HCT116 (cell line): ENCODE results near the gene C1orf21. TPM values are rescaled to one million over a fixed set of nuclear protein-coding genes. Genes with fewer than 3 reads are reported as not detected.

Experiments used
- ATAC-seq: fragments of 200-7000 bp; cut with Tn5 transposase; 2 replicates; pipeline ENCODE4 v1.9.1; 2020; ENCODE audit warnings: mild to moderate bottlenecking, moderate library complexity
- BruUV-seq: library from RNA; stranded (reverse); fragments of 400-500 nt; replicated peaks from 2 replicates; lab custom pipeline; 2021; lab: Mats Ljungman, UMichigan
- CTCF ChIA-PET: fragments of 300-600 bp; sonication (Branson Sonifier 250); formaldehyde crosslinking; loops from one replicate; lab custom pipeline; 2021; ENCODE audit warnings: antibody characterized with exemption; lab: Charles Lee
- POLR2A ChIA-PET: fragments of 300-600, 350-600 bp; sonication (Branson Sonifier 250); formaldehyde crosslinking; loops from one replicate; lab custom pipeline; 2021; ENCODE audit warnings: antibody characterized with exemption; lab: Charles Lee
- RAD21 ChIA-PET, 2 experiments: fragments of 300-600 bp; sonication (Branson Sonifier 250); formaldehyde crosslinking; loops; one replicate each; lab custom pipeline; 2023; ENCODE audit warnings: low total read pairs in 2 of 2; ENCODE audit not compliant: uncharacterized antibody in 2 of 2, unreplicated experiment in 2 of 2, low non-redundant PET in 1 of 2; lab: Charles Lee
- DNase-seq: peaks from one replicate; pipeline ENCODE4 v3.0.0-alpha.2; 2010; ENCODE audit warnings: low read depth, low spot score
- H2AFZ ChIP-seq: fragments of 200-600 bp; shearing (Covaris generic), sonication (generic); 2 replicates; pipeline ENCODE4 v1.6.1; 2017; ENCODE audit warnings: low read depth, mixed run types, mixed read lengths, antibody characterized with exemption, low read length; ENCODE audit not compliant: poor library complexity, severe bottlenecking
- H3K27ac ChIP-seq: 2 replicates; pipeline ENCODE4 v1.5.1; 2012; ENCODE audit warnings: low read depth, low read length
- H3K27me3 ChIP-seq: fragments of 200-600 bp; sonication (generic); 2 replicates; pipeline ENCODE4 v1.6.1; 2016; ENCODE audit warnings: mixed run types, low read length, mixed read lengths; ENCODE audit not compliant: insufficient read depth
- H3K36me3 ChIP-seq, 2 experiments: fragments of 200-500 bp in 1 of 2; fragments of 200-600 bp in 1 of 2; sonication (Bioruptor generic) in 1 of 2; sonication (generic) in 1 of 2; 2 replicates each; pipeline versions ENCODE4 v1.5.1 to v1.6.1; 2014 to 2016; ENCODE audit warnings: low read length in 2 of 2, inconsistent platforms in 1 of 2, mixed read lengths in 1 of 2, mixed run types in 1 of 2; ENCODE audit not compliant: insufficient read depth in 2 of 2, control insufficient read depth in 1 of 2
- H3K4me1 ChIP-seq, 2 experiments: fragments of 200-600 bp in 1 of 2; sonication (generic) in 1 of 2; 2 replicates each; pipeline versions ENCODE4 v1.5.1 to v1.6.1; 2012 to 2017; ENCODE audit warnings: low read length in 2 of 2, inconsistent platforms in 1 of 2, mild to moderate bottlenecking in 1 of 2, mixed read lengths in 1 of 2, mixed run types in 1 of 2, moderate library complexity in 1 of 2; ENCODE audit not compliant: insufficient read depth in 2 of 2, control insufficient read depth in 1 of 2
- H3K4me2 ChIP-seq: fragments of 200-600 bp; sonication (generic); 2 replicates; pipeline ENCODE4 v1.6.1; 2017; ENCODE audit warnings: mixed run types, low read length, mixed read lengths
- H3K4me3 ChIP-seq, 2 experiments: fragments of 200-600 bp in 1 of 2; sonication (generic) in 1 of 2; replicated peaks in 1 of 2; 2 replicates each; pipeline ENCODE4 v1.5.1; 2011 to 2016; ENCODE audit warnings: low read length in 2 of 2, control low read depth in 1 of 2, low read depth in 1 of 2, mild to moderate bottlenecking in 1 of 2, mixed read lengths in 1 of 2, mixed run types in 1 of 2
- H3K79me2 ChIP-seq: fragments of 200-600 bp; sonication (generic); 2 replicates; pipeline ENCODE4 v1.6.1; 2017; ENCODE audit warnings: mild to moderate bottlenecking, mixed run types, low read length, moderate library complexity, mixed read lengths; ENCODE audit not compliant: insufficient read depth
- H3K9ac ChIP-seq: fragments of 200-600 bp; sonication (generic); 2 replicates; pipeline ENCODE4 v1.6.1; 2016; ENCODE audit warnings: low read length, mixed read lengths
- H3K9me2 ChIP-seq: fragments of 200-600 bp; sonication (generic), shearing (Covaris generic); 2 replicates; pipeline ENCODE4 v1.6.1; 2017; ENCODE audit warnings: mixed run types, mild to moderate bottlenecking, moderate library complexity; ENCODE audit not compliant: insufficient read depth
- H3K9me3 ChIP-seq, 2 experiments: fragments of 200-500 bp in 1 of 2; fragments of 200-600 bp in 1 of 2; sonication (Bioruptor generic) in 1 of 2; sonication (generic) in 1 of 2; 2 replicates each; pipeline ENCODE4 v1.6.1; 2014 to 2017; ENCODE audit warnings: low read length in 2 of 2, mixed read lengths in 2 of 2, inconsistent platforms in 1 of 2, low read depth in 1 of 2, mild to moderate bottlenecking in 1 of 2, mixed run types in 1 of 2, moderate library complexity in 1 of 2; ENCODE audit not compliant: control insufficient read depth in 1 of 2, insufficient read depth in 1 of 2
- H4K20me1 ChIP-seq: fragments of 200-600 bp; sonication (generic), shearing (Covaris generic); 2 replicates; pipeline ENCODE4 v1.6.1; 2017; ENCODE audit warnings: mixed run types, mild to moderate bottlenecking, moderate library complexity; ENCODE audit not compliant: insufficient read depth
- CTCF ChIP-seq, 3 experiments: fragments of 200-600 bp in 1 of 3; sonication (generic) in 1 of 3; IDR thresholded peaks in 2 of 3; conservative IDR thresholded peaks in 1 of 3; 2 replicates each; pipeline ENCODE4 v1.5.1; 2012 to 2017; ENCODE audit warnings: low read depth in 2 of 3, low read length in 2 of 3, antibody characterized with exemption in 1 of 3, borderline replicate concordance in 1 of 3, control low read depth in 1 of 3, mild to moderate bottlenecking in 1 of 3, mixed read lengths in 1 of 3, mixed run types in 1 of 3, moderate library complexity in 1 of 3; ENCODE audit not compliant: insufficient read depth in 1 of 3
- FOSL1 ChIP-seq: IDR thresholded peaks from 2 replicates; pipeline ENCODE4 v1.6.1; 2012; ENCODE audit warnings: low read depth
- JUND ChIP-seq: IDR thresholded peaks from 2 replicates; pipeline ENCODE4 v1.6.1; 2012
- POLR2A ChIP-seq: IDR thresholded peaks from 2 replicates; pipeline ENCODE4 v1.7.0; 2011; ENCODE audit warnings: borderline replicate concordance; ENCODE audit not compliant: insufficient read depth, insufficient read length; ENCODE audit errors: extremely low read depth
- SIN3A ChIP-seq: IDR thresholded peaks from 2 replicates; pipeline ENCODE4 v1.6.1; 2012; ENCODE audit warnings: low read depth
- SP1 ChIP-seq: IDR thresholded peaks from 2 replicates; pipeline ENCODE4 v1.6.1; 2012; ENCODE audit warnings: low read depth
- SRF ChIP-seq: IDR thresholded peaks from 2 replicates; pipeline ENCODE4 v1.6.1; 2012; ENCODE audit warnings: low read depth
- TCF7L2 ChIP-seq: IDR thresholded peaks from 2 replicates; pipeline ENCODE4 v1.7.0; 2011; ENCODE audit warnings: borderline replicate concordance, inconsistent platforms; ENCODE audit not compliant: insufficient read depth, insufficient read length; ENCODE audit errors: extremely low read depth
- YY1 ChIP-seq: IDR thresholded peaks from 2 replicates; pipeline ENCODE4 v1.6.1; 2011; ENCODE audit warnings: low read length, low read depth, moderate library complexity, mild to moderate bottlenecking; ENCODE audit not compliant: insufficient replicate concordance; ENCODE audit errors: extremely low read depth
- intact Hi-C: fragments of 100-400 bp; cut with micrococcal nuclease; formaldehyde crosslinking; loops from 2 replicates; pipeline ENCODE4 v1.10.0; 2022
- total RNA-seq: library from RNA; stranded (reverse); gene quantifications from one replicate; pipeline ENCODE4 v1.2.1, GENCODE V29; 2021; ENCODE audit not compliant: unreplicated experiment

Gene C1orf21
- total RNA-seq, 1 experiment from 2014 or later: 8.9 TPM

- Histone ChIP-seq H3K79me2 (no peaks in the 10 kb centered on the region), H2AFZ (no peak overlapping the region), H3K9me2 (no peaks in the 10 kb centered on the region), H3K36me3 (no peaks in the 10 kb centered on the region), H3K9ac (no peak overlapping the region), H3K9me3 (no peaks in the 10 kb centered on the region), H3K27me3 (no peaks in the 10 kb centered on the region), H3K27ac (no peak overlapping the region), H3K4me2 (no peak overlapping the region), H4K20me1 (no peaks in the 10 kb centered on the region), H3K4me3 (no peak overlapping the region), H3K4me1 (no peaks in the 10 kb centered on the region)
- TF ChIP-seq FOSL1 (no peak), POLR2A (no peak), SP1 (no peak), YY1 (no peak), TCF7L2 (no peak), JUND (no peak)
- intact Hi-C loops: no loop called here
- DNase-seq: no peak
- CTCF ChIA-PET: no interaction called here
- POLR2A ChIA-PET: no interaction called here
- RAD21 ChIA-PET: no interaction called here
- BruUV-seq: no TSS peak
- no peak for ATAC-seq
These were observed 235.5 kb downstream of the C1orf21 start for GRCh38 chr1:184622136-184622823.

- no TSS peak for BruUV-seq
These were observed 236.6 kb downstream of the C1orf21 start for GRCh38 chr1:184623404-184623803.

More at GRCh38 chr1:184623404-184623803, 236.6 kb downstream of the C1orf21 start:
- ChIA-PET CTCF (no interaction called here), POLR2A (no interaction called here), RAD21 (no interaction called here)
- TF ChIP-seq SIN3A (no peak), SRF (no peak), CTCF (IDR thresholded peaks at IDR 0.05 in 2 of 3, conservative IDR thresholded peaks at IDR 0.05 in 1 of 3; ENCODE audit: borderline replicate concordance in 1 of 3, insufficient read depth in 1 of 3, low read depth in 2 of 3, low read length in 2 of 3) (no peak)
- no peak overlapping the region for H3K4me3 ChIP-seq
- intact Hi-C loops: no loop called here
- no peaks in the 10 kb centered on the region for H3K9me3 ChIP-seq
- ATAC-seq: no peak
- no peak overlapping the region for H2AFZ ChIP-seq
- no peak overlapping the region for H3K4me2 ChIP-seq
- H3K27me3 ChIP-seq: no peaks in the 10 kb centered on the region
- H3K4me1 ChIP-seq: no peaks in the 10 kb centered on the region
- H3K79me2 ChIP-seq: no peaks in the 10 kb centered on the region
- no peaks in the 10 kb centered on the region for H3K36me3 ChIP-seq
- H3K9ac ChIP-seq: no peak overlapping the region
- no peaks in the 10 kb centered on the region for H3K9me2 ChIP-seq
- H3K27ac ChIP-seq: no peak overlapping the region
- DNase-seq: no peak
- no peaks in the 10 kb centered on the region for H4K20me1 ChIP-seq
